Breast epithelium (tissue), 4 donors: ENCODE results near the gene ENTPD1. TPM values are rescaled to one million over a fixed set of nuclear protein-coding genes. Genes with fewer than 3 reads are reported as not detected.

ENCODE experiments used
- DNase-seq, 2 donors: peaks; one replicate each; pipeline ENCODE4 v3.0.0-alpha.2; 2019; ENCODE audit warnings: low spot score in 2 of 2
- H3K27ac ChIP-seq, 2 donors: fragments of 200-600 bp; sonication (generic) in 1 of 2; one replicate each; pipeline ENCODE4 v1.5.1; 2016 to 2019; ENCODE audit warnings: mild to moderate bottlenecking in 1 of 2
- H3K27me3 ChIP-seq, 2 donors: fragments of 200-600 bp; sonication (generic) in 1 of 2; one replicate each; pipeline versions ENCODE4 v1.5.1 to v1.6.0; 2017 to 2019; ENCODE audit warnings: control low read depth in 1 of 2, mild to moderate bottlenecking in 1 of 2
- H3K36me3 ChIP-seq: fragments of 200-600 bp; one replicate; pipeline ENCODE4 v1.5.1; 2019
- H3K4me1 ChIP-seq, 2 donors: fragments of 200-600 bp; sonication (generic); one replicate each; pipeline ENCODE4 v1.5.1; 2016 to 2019; ENCODE audit warnings: control low read depth in 1 of 2
- H3K4me3 ChIP-seq, 3 donors: fragments of 200-600 bp; sonication (generic); 1 replicate in 2 of 3; 2 replicates in 1 of 3; pipeline ENCODE4 v1.5.1; 2016 to 2019; ENCODE audit warnings: mild to moderate bottlenecking in 3 of 3, moderate library complexity in 2 of 3
- H3K9me3 ChIP-seq, 2 donors: fragments of 200-600 bp; sonication (generic) in 1 of 2; one replicate each; pipeline ENCODE4 v1.5.1; 2016 to 2019; ENCODE audit warnings: control low read depth in 1 of 2
- POLR2A ChIP-seq: fragments of 450-650 bp; IDR thresholded peaks from one replicate; pipeline ENCODE4 v1.6.1; 2016; ENCODE audit warnings: antibody characterized with exemption, mild to moderate bottlenecking, moderate library complexity
- POLR2AphosphoS5 ChIP-seq, 3 donors: sonication (generic); formaldehyde crosslinking; IDR thresholded peaks; one replicate each; pipeline ENCODE4 v1.6.1; 2017; ENCODE audit warnings: antibody characterized with exemption in 3 of 3
- intact Hi-C: fragments of 100-400 bp; cut with DNase I; formaldehyde crosslinking; loops from one replicate; pipeline ENCODE4 v1.15.1; 2023; ENCODE audit warnings: low total_unique reads
- total RNA-seq, 3 donors: library from RNA; depleted of rRNA; stranded (reverse); fragments of >200 nt; gene quantifications; one replicate each; pipeline ENCODE4 v1.1.0, GENCODE V29; 2016
- TF ChIP-seq, protein P1 (sequence below), 3 donors: fragments of 450-650 bp; IDR thresholded peaks; one replicate each; pipeline ENCODE4 v1.5.1; 2016 to 2017; ENCODE audit warnings: antibody characterized with exemption in 3 of 3, mild to moderate bottlenecking in 3 of 3, moderate library complexity in 3 of 3

The ENTPD1 gene
- total RNA-seq, 3 donors from 2014 or later = 17.4 to 26.9 (median 18.4) TPM

- Histone ChIP-seq H3K9me3 (no peaks in the 10 kb centered on the region), H3K36me3 (no peaks in the 10 kb centered on the region), H3K4me1 (no peaks in the 10 kb centered on the region), H3K27ac (peak overlapping the region in 1 of 2 donors; percentile 43), H3K27me3 (no peaks in the 10 kb centered on the region), H3K4me3 (no peak overlapping the region)
- TF ChIP-seq POLR2A (no peak), POLR2AphosphoS5 (IDR thresholded peaks at IDR 0.05) (no peak)
- TF ChIP-seq, protein P1, sequence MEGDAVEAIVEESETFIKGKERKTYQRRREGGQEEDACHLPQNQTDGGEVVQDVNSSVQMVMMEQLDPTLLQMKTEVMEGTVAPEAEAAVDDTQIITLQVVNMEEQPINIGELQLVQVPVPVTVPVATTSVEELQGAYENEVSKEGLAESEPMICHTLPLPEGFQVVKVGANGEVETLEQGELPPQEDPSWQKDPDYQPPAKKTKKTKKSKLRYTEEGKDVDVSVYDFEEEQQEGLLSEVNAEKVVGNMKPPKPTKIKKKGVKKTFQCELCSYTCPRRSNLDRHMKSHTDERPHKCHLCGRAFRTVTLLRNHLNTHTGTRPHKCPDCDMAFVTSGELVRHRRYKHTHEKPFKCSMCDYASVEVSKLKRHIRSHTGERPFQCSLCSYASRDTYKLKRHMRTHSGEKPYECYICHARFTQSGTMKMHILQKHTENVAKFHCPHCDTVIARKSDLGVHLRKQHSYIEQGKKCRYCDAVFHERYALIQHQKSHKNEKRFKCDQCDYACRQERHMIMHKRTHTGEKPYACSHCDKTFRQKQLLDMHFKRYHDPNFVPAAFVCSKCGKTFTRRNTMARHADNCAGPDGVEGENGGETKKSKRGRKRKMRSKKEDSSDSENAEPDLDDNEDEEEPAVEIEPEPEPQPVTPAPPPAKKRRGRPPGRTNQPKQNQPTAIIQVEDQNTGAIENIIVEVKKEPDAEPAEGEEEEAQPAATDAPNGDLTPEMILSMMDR (IDR thresholded peaks at IDR 0.05) = no peak
- intact Hi-C loops = no loop called here
- DNase-seq = no peak
Measured at GRCh38 chr10:95865814-95866466, 110.0 kb downstream of the ENTPD1 start.

GRCh38 chr10:95866467-95866842 is 110.5 kb downstream of the ENTPD1 start:
- no peak for DNase-seq
- intact Hi-C loops = no loop called here
- TF ChIP-seq POLR2AphosphoS5 (IDR thresholded peaks at IDR 0.05) (no peak), POLR2A (no peak)
- TF ChIP-seq, protein P1 (IDR thresholded peaks at IDR 0.05) = no peak
- Histone ChIP-seq H3K27me3 (no peaks in the 10 kb centered on the region), H3K9me3 (no peaks in the 10 kb centered on the region), H3K4me3 (no peak overlapping the region), H3K27ac (no peak overlapping the region), H3K4me1 (no peaks in the 10 kb centered on the region), H3K36me3 (no peaks in the 10 kb centered on the region)

- Histone ChIP-seq H3K36me3 (no peaks in the 10 kb centered on the region), H3K4me1 (no peaks in the 10 kb centered on the region), H3K27me3 (no peaks in the 10 kb centered on the region), H3K27ac (no peak overlapping the region), H3K4me3 (no peak overlapping the region), H3K9me3 (no peaks in the 10 kb centered on the region)
- intact Hi-C loops = no loop called here
- TF ChIP-seq POLR2AphosphoS5 (IDR thresholded peaks at IDR 0.05) (no peak), POLR2A (no peak)
- TF ChIP-seq, protein P1 (IDR thresholded peaks at IDR 0.05) = no peak
- no peak for DNase-seq
Measured at GRCh38 chr10:95867866-95868265, 111.9 kb downstream of the ENTPD1 start.

DNA sequence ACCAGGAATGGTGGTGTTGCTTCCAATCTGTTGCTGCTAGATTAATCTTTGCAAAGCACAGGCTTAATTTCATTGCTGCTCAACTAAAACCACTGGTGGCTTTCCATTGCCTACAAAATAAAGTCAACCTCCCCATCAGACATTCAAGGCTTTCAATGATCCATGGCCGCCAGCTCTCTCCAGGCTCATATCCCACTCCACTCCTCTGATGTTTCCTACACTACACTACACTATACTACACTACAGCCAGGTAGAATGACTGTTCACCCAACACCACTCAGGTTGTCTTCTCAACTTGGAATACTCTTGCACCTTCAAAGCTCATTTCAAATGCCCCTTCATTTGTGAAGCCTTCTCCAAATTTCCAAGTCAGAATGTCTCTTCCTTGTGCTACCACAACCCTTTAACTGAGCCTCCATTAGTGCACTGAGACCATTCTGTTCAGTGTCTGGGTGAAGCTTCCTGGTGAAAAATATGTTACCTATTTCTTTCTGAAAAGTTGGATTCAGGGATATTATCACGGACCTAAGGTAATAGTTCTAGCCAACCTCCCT is 116.3 kb downstream of the ENTPD1 start:
- H3K36me3 ChIP-seq = no peaks in the 10 kb centered on the region
- no peaks in the 10 kb centered on the region for H3K9me3 ChIP-seq
- TF ChIP-seq POLR2AphosphoS5 (IDR thresholded peaks at IDR 0.05) = no peak
- TF ChIP-seq, protein P1 (IDR thresholded peaks at IDR 0.05) = no peak
- no peak for TF ChIP-seq POLR2A
- no peaks in the 10 kb centered on the region for H3K4me1 ChIP-seq
- DNase-seq = no peak
- H3K4me3 ChIP-seq = no peak overlapping the region
- no peak overlapping the region for H3K27ac ChIP-seq
- no peaks in the 10 kb centered on the region for H3K27me3 ChIP-seq
- intact Hi-C loops = no loop called here

DNA sequence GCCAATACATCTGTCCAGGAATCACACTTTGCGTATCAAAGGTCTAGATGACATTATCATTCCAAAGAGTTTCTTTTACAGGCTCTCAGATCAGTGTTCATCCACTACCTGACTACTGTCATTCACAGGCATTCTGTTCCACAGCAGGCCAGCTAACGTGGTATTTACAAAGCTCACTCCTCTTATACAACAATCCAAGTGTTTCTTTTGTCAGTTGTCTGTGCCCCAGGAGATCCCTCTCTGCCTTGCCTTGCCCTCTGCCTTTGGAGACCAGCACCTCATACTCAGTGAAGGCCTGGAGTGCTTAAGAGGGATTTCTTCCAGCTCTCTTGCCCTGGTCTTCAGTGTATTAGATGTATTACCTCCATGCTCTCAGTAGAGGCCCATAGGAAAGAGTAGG is 117.2 kb downstream of the ENTPD1 start:
- no peaks in the 10 kb centered on the region for H3K27me3 ChIP-seq
- TF ChIP-seq, protein P1 (IDR thresholded peaks at IDR 0.05) = no peak
- TF ChIP-seq POLR2AphosphoS5 (IDR thresholded peaks at IDR 0.05) (no peak), POLR2A (no peak)
- H3K4me3 ChIP-seq = no peak overlapping the region
- no peaks in the 10 kb centered on the region for H3K9me3 ChIP-seq
- intact Hi-C loops = no loop called here
- H3K27ac ChIP-seq = no peak overlapping the region
- DNase-seq = no peak
- H3K36me3 ChIP-seq = no peaks in the 10 kb centered on the region
- no peaks in the 10 kb centered on the region for H3K4me1 ChIP-seq
